GM10248 (cell line): ENCODE measurements around the gene SMYD1.

ENCODE experiments used
- CTCF ChIA-PET: fragments of 300-600 bp; sonication (Branson Sonifier 250); formaldehyde crosslinking; extraction: SDS; loops from one replicate; lab custom pipeline; 2021; ENCODE audit warnings: antibody characterized with exemption; lab: Yijun Ruan, JAX
- POLR2A ChIA-PET: fragments of 350-650 bp; sonication (Branson Sonifier 250); formaldehyde crosslinking; extraction: SDS; loops from one replicate; lab custom pipeline; 2020; ENCODE audit warnings: antibody characterized with exemption; lab: Yijun Ruan, JAX
- DNase-seq: peaks from one replicate; pipeline ENCODE4 v3.0.0; 2012; ENCODE audit errors: extremely low spot score
- CTCF ChIP-seq: IDR thresholded peaks from 2 replicates; pipeline ENCODE4 v1.5.1; 2012; ENCODE audit warnings: mild to moderate bottlenecking, low read depth; ENCODE audit errors: extremely low read depth, missing control alignments, control extremely low read depth

SMYD1 gene

GRCh38 chr2:88097891-88098557 lies 30.4 kb downstream of the SMYD1 start:
- POLR2A ChIA-PET: no interaction called here
- TF ChIP-seq CTCF: no peak
- no peak for DNase-seq
- CTCF ChIA-PET: interaction anchor here (3.7 kb wide), 1 partner anchor 37 kb away, joined by 12 read pairs; no protein-coding TSS in a partner anchor

- TF ChIP-seq CTCF: no peak
- ChIA-PET POLR2A (no interaction called here), CTCF (interaction anchor here (1.8 to 3.7 kb wide), 2 partner anchors 9 to 38 kb away, joined by 4 to 12 read pairs; no protein-coding TSS in a partner anchor)
- no peak for DNase-seq
These were observed 30.9 kb downstream of the SMYD1 start for GRCh38 chr2:88098558-88098900.

GRCh38 chr2:88099798-88100488 lies 32.3 kb downstream of the SMYD1 start:
- no peak for DNase-seq
- POLR2A ChIA-PET: no interaction called here
- CTCF ChIA-PET: interaction anchor here (1.3 to 1.8 kb wide), 2 partner anchors 10 to 38 kb away, joined by 3 to 4 read pairs; no protein-coding TSS in a partner anchor
- TF ChIP-seq CTCF: no peak

GRCh38 chr2:88100489-88100858 lies 32.8 kb downstream of the SMYD1 start:
- POLR2A ChIA-PET: no interaction called here
- CTCF ChIA-PET: interaction anchor here (1.3 to 1.8 kb wide), 2 partner anchors 11 to 38 kb away, joined by 3 to 4 read pairs; no protein-coding TSS in a partner anchor

GRCh38 chr2:88108796-88109195 lies 41.2 kb downstream of the SMYD1 start:
- ChIA-PET POLR2A (no interaction called here), CTCF (interaction anchor here (0.9 to 1.0 kb wide), 2 partner anchors 12 to 35 kb away, joined by 3 read pairs; no protein-coding TSS in a partner anchor)
- no peak for TF ChIP-seq CTCF
- DNase-seq: no peak

More at GRCh38 chr2:88100489-88100858, 32.8 kb downstream of the SMYD1 start:
- no peak for DNase-seq
- TF ChIP-seq CTCF: no peak

GRCh38 chr2:88110830-88111229 lies 43.2 kb downstream of the SMYD1 start:
- TF ChIP-seq CTCF: no peak
- DNase-seq: no peak
- POLR2A ChIA-PET: no interaction called here
- CTCF ChIA-PET: interaction anchor here (0.9 kb wide), 1 partner anchor 15 kb away, joined by 3 read pairs; no protein-coding TSS in a partner anchor
